Esophagus muscularis mucosa (tissue), 4 donors: ENCODE data around the gene SHKBP1.

Source experiments
- EP300 ChIP-seq: sonication (generic); formaldehyde crosslinking; IDR thresholded peaks from one replicate; pipeline ENCODE4 v1.6.1; 2017; ENCODE audit warnings: antibody characterized with exemption
- POLR2A ChIP-seq: fragments of 450-650 bp; IDR thresholded peaks from one replicate; pipeline ENCODE4 v1.6.1; 2017; ENCODE audit warnings: antibody characterized with exemption, moderate library complexity, mild to moderate bottlenecking, low read depth
- POLR2AphosphoS5 ChIP-seq, 2 donors: sonication (generic); formaldehyde crosslinking; IDR thresholded peaks; one replicate each; pipeline ENCODE4 v1.6.1; 2017; ENCODE audit warnings: antibody characterized with exemption in 2 of 2
- TF ChIP-seq, protein P1 (sequence below), 3 experiments: fragments of 200-600 bp in 2 of 3; fragments of 450-650 bp in 1 of 3; sonication (generic) in 2 of 3; IDR thresholded peaks; one replicate each; pipeline ENCODE4 v1.5.1; 2017 to 2019; ENCODE audit warnings: antibody characterized with exemption in 3 of 3, mild to moderate bottlenecking in 2 of 3, moderate library complexity in 1 of 3

DNA sequence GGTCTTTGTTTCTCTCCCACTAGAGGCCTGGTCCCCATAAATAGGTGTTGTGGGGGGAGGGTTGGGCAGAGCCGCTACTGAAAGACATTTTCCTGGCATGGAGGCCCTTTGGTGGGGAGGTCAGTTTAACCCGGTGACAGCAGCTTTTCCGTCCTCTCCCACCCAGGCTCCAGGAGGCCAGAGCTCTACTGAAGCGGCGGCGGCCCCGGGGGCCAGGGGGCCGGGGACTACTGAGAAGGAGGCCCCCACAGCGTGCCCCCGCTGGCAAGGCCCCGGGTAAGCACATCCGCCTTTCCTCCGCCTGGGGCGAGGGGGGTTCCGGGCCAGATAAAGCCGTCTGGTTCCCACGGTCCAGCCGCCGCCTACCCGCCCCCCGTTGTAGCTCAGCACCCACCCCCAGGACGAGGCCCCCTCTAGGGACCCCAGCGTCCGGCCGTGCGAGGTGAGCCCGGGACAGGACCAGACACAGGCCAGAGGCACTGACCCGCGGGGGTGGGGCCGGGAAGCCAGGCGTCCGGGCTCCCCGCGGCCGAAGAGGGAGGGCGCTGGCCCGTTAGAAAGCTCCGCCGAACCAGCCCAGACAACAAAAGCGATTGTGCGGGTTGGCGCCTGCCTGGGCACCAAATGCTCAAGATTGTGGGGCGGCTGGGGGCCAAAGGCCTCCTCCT lies 23.4 kb downstream of the SHKBP1 start:
- TF ChIP-seq POLR2AphosphoS5 (IDR thresholded peaks at IDR 0.05) (no peak), POLR2A (no peak), EP300 (no peak)
- TF ChIP-seq, protein P1, sequence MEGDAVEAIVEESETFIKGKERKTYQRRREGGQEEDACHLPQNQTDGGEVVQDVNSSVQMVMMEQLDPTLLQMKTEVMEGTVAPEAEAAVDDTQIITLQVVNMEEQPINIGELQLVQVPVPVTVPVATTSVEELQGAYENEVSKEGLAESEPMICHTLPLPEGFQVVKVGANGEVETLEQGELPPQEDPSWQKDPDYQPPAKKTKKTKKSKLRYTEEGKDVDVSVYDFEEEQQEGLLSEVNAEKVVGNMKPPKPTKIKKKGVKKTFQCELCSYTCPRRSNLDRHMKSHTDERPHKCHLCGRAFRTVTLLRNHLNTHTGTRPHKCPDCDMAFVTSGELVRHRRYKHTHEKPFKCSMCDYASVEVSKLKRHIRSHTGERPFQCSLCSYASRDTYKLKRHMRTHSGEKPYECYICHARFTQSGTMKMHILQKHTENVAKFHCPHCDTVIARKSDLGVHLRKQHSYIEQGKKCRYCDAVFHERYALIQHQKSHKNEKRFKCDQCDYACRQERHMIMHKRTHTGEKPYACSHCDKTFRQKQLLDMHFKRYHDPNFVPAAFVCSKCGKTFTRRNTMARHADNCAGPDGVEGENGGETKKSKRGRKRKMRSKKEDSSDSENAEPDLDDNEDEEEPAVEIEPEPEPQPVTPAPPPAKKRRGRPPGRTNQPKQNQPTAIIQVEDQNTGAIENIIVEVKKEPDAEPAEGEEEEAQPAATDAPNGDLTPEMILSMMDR (IDR thresholded peaks at IDR 0.05): no peak
